SJSA1 (cell line): ENCODE measurements around the gene SHB. TPM values are rescaled to one million over a fixed set of nuclear protein-coding genes. Genes with fewer than 3 reads are reported as not detected.

Experiments used
- total RNA-seq: library from RNA; depleted of rRNA; stranded (reverse); fragments of >200 nt; shearing (Covaris generic); gene quantifications from 2 replicates; pipeline ENCODE4 v1.2.3, GENCODE V29; 2014; rRNA removed

The SHB gene
- total RNA-seq, 1 experiment from 2014 or later = 19.3 TPM

Other genes starting within 250 kb of the SHB start
- gene SLC25A51, start 165.1 kb downstream of the SHB start, total RNA-seq = 10.0 and 18.8 TPM in 2 replicates